Stimulated activated CD4-positive, alpha-beta T cell treated with anti-CD3 and anti-CD28 coated beads, Interleukin-1b, Interleukin-23, amount 100 ng/mL, for 1 hour (primary cell): ENCODE results near the gene OSBP2.
A peak's percentile ranks its signal among the peaks of the same experiment; 100 is the strongest.
"Not testable (repeated sequence)": the region's sequence is repeated elsewhere in the genome, so short reads cannot be mapped to it uniquely, and the experiment has no call there.

Source experiments
- DNase-seq, 2 donors: peaks; one replicate each; pipeline ENCODE4 v3.0.0-alpha.2; 2020; ENCODE audit warnings: low read depth in 2 of 2

Gene OSBP2

GRCh38 chr22:30718938-30719337, 24.3 kb downstream of the OSBP2 start:
- DNase-seq: no peak

DNA sequence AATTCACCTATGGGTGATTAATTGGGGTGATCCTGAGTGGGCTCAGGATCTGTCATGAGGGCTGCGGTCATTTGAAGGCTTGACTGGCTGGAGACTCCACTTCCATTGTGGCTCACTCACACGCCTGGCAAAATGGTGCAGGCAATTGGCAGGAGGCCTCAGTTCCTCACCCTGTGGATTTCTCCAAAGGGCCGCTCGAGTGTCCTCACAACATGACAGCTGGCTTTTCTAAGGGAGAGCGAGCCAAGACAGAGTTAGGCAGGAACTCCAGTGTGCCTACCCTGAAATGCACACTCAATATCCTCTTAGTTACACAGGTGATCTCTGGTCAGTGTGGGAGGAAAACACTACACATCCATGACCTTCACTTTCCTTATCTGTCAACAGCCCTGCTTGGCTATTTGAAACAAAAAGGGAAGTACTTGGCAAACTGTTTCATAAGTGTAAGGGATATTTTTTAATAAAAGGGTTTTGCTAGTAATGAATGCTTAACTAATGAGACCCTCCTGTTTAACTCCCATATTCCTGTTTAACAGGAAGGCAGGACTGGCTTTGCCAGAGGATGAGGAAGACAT, 25.7 kb downstream of the OSBP2 start:
- no peak for DNase-seq

GRCh38 chr22:30721741-30722140, 27.1 kb downstream of the OSBP2 start:
- no peak for DNase-seq

DNA sequence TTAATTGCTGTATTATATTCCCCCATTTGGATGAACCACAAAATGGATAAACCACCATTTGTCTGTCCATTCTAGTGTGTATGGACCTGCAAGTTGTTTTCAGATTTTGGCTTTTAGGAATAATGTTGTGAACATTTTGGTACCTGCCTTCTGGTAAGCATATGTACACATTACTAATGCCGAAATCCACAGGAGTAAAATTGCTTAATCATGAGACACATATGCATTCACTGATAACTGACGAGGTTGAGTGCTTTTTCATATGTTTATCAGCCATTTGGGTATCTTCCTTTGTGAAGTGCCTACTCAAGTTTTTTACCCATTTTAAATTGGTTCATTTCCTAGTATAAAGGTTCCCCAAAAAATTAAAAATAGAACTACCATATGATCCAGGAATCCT, 34.2 kb downstream of the OSBP2 start:
- DNase-seq: no peak

DNA sequence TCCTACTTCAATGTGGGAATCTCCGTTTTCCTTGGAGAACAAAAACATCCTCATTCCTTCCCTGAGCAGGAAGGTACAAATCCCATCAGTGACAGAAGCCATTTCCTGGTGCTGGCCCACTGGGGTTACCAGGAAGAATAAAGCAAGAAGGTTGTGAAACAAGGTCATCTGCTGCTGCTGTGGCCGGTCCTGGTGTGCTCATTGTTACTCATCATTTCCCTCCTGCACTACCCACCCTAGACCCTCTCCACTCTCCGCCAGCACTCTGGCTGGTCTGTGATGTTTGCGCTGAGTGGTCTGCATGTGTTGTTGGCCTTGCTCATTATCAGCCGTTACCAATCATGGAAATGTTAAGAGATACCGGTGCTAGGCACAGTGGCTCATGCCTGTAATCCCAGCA, 37.0 kb downstream of the OSBP2 start:
- DNase-seq: no peak

- no peak for DNase-seq
Measured at GRCh38 chr22:30732426-30732825, 37.8 kb downstream of the OSBP2 start.

- no peak for DNase-seq
Measured at GRCh38 chr22:30733181-30733631, 38.5 kb downstream of the OSBP2 start.

DNA sequence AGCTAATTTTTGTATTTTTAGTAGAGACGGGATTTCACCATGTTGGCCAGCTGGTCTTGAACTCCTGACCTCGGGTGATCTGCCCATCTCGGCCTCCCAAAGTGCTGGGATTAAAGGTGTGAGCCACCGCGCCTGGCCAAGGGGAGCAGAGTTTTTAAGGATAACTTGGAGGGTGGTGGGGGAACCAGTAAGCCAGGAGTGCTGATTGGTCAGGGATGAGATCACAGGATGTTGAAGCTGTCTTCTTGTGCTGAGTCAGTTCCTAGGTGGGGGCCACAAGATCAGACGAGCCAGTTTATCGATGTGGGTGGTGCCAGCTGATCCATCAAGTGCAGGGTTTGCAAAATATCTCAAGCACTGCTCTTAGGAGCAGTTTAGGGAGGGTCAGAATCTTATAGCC, 45.3 kb downstream of the OSBP2 start:
- DNase-seq: not testable (repeated sequence)

DNA sequence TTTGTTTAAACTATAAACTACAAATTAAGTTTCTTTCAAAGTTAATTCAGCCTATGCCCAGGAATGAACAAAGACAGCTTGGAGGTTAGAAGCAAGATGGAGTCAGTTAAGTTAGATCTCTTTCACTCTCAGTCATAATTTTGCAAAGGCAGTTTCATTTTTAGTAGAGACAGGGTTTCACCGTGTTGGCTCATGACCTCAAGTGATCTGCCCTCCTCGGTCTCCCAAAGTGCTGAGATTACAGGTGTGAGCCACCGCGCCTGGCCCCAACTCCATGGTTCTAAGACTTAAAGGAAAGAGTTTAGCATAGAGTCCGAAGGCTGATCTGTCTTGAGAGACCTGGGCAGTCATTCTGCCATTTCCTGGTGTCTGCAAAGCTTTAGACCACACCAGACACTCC, 45.8 kb downstream of the OSBP2 start:
- not testable (repeated sequence) for DNase-seq

DNA sequence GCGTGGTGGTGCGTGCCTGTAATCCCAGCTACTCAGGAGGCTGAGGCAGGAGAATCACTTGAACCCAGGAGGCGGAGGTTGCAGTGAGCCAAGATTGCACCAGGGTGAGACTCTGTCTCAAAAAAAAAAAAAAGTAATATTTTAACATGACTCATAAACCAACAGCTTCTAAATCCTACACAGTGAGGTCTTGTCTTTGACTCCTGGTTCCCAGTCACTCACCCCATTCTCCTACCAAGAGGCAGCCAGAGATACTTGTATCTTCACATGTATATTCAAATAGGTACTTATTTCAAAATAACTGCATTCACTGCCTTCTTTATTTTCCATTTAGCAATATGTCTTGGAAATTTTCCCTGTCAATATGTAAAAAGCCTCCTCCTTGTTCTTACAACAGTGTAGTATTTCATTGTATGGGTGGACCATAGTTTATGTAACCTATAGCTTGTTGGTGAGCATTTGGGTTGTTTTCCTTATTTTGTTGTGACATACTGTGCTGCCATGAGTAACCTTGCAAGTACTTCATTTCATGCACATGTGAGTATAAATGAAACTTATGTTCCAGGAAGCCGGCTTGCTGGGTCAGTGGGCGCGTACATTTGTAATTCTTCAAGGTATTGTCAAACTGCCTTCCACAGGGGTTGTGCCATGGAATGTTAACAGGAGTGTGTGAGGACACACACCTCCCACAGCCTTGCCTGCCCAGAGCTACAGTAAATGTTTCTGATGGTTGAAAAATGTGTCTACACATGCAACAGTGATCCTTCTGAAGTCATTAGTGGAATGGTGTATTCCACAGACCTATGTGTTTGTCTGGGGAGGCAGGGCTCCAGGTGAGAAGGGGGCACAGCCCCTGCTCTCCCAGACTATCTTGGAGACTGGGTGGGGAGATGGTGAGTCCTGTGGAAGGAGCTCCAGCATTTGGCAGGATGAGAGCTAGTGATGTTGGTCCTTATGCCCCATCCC, 47.9 kb downstream of the OSBP2 start:
- DNase-seq: no peak

- no peak for DNase-seq
Measured at GRCh38 chr22:30743257-30744020, 48.8 kb downstream of the OSBP2 start.

DNA sequence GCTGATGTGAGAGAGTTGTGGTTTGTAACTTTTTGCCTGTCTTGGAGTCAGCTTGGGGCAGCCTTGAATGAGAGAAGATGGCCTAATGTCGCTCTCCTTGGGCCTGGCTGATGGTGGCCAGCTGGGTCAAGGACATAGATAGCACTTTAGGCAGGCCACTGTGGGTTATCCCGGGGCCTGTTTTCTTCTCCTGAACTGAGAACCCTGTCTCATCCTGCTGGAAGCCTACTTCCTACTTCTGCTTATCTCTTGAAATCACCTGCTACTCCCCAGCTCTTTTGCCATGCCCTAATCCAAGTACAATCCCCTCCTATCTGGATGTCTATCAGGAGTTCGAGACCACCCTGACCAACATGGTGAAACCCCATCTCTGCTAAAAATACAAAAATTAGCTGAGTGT, 49.5 kb downstream of the OSBP2 start:
- DNase-seq: no peak

DNA sequence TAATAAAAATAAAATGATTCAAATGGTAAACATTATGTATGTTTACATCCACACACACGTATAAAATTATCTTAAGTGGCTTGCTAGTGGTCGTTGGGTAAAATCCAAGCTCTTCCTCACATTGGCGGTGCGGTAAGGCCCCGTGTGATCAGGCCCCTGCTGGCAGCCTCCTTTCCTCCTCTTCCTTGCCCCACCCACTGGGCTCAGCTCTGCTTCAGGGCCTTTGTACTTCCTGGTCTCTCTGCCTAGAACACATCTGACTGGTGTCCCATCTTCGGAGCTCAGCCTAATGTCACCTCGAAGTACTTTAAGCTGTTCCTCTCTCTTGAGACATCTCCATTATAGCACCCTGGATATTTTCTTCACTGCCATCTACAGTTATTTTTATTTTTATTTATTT, 52.8 kb downstream of the OSBP2 start:
- no peak for DNase-seq

- DNase-seq: no peak
Measured at GRCh38 chr22:30749272-30749671, 54.6 kb downstream of the OSBP2 start.

- no peak for DNase-seq
Measured at GRCh38 chr22:30749849-30750248, 55.2 kb downstream of the OSBP2 start.

DNA sequence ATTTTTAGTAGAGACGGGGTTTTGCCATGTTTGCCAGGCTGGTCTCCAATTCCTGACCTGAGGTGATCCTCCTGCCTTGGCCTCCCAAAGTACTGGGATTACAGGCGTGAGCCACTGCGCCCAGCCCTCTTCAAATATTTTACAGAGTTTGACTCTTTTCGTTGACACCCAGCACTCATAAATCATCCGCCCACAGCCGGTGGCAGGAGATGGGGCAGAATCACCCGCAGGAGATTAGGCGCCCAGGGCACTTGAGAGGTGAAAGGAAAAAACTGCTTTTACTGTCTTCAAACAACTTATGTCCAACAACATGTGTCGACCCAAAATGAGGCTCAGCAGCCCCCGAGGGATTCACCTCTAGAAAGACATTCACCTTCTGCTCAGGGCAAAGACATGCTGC, 56.9 kb downstream of the OSBP2 start:
- no peak for DNase-seq

GRCh38 chr22:30752771-30753170, 58.1 kb downstream of the OSBP2 start:
- no peak for DNase-seq

- no peak for DNase-seq
Measured at GRCh38 chr22:30753701-30754100, 59.0 kb downstream of the OSBP2 start.

DNA sequence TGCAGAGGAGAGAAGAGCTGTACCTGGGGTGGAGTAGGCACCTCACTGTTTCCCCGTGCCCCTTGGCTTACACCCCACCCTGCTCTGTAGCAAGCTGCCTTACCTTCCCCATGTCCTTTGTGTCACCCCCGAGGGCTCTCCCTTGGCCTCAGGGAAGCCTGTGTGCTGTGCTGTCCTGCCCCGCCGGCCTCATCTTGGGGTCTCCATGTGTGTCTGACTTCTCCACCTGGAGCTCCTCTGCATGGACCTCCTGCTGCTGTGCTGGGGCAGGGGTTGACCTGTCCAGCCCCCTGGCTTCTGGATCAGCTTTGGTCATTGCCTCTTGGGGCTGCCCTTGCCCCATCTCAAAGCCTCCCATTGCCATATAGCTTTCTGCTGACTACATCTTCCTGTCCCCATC, 59.8 kb downstream of the OSBP2 start:
- DNase-seq: no peak

- DNase-seq: peak in 1 of 2 donors; percentile 11
Measured at GRCh38 chr22:30754971-30755758, 60.5 kb downstream of the OSBP2 start.

- DNase-seq: no peak
Measured at GRCh38 chr22:30755759-30756124, 61.1 kb downstream of the OSBP2 start.
